ENCODE measurements around the gene DCTN4.
A peak's percentile ranks its signal among the peaks of the same experiment; 100 is the strongest.

The DCTN4 gene

GRCh38 chr5:150731669-150732242 lies 27.1 kb downstream of the DCTN4 start:
- no peak for DNase-seq

GRCh38 chr5:150729859-150730258 lies 29.0 kb downstream of the DCTN4 start:
- no peak for DNase-seq

GRCh38 chr5:150723845-150724244 lies 35.0 kb downstream of the DCTN4 start:
- no peak for DNase-seq

GRCh38 chr5:150710165-150710564 lies 48.7 kb downstream of the DCTN4 start:
- no peak for DNase-seq

GRCh38 chr5:150706776-150707390 lies 51.9 kb downstream of the DCTN4 start:
- no peak for DNase-seq

GRCh38 chr5:150703762-150704161 lies 55.1 kb downstream of the DCTN4 start:
- DNase-seq: no peak

GRCh38 chr5:150700594-150701377 lies 58.0 kb downstream of the DCTN4 start, which contains the start of gene RBM22:
Gene RBM22, minus strand, starts transcription at chr5:150701062. Its CDS starts 77 bp downstream, at chr5:150700985.
- DNase-seq: peak; percentile 94

- no peak for DNase-seq
Measured at GRCh38 chr5:150700246-150700593, 58.6 kb downstream of the DCTN4 start.

GRCh38 chr5:150694612-150695011 lies 64.2 kb downstream of the DCTN4 start:
- no peak for DNase-seq

GRCh38 chr5:150692276-150692675 lies 66.5 kb downstream of the DCTN4 start:
- no peak for DNase-seq

- no peak for DNase-seq
Measured at GRCh38 chr5:150690760-150691159, 68.1 kb downstream of the DCTN4 start.

- DNase-seq: no peak
Measured at GRCh38 chr5:150689120-150689519, 69.7 kb downstream of the DCTN4 start.

GRCh38 chr5:150676578-150676977 lies 82.2 kb downstream of the DCTN4 start:
- no peak for DNase-seq

GRCh38 chr5:150675069-150675468 lies 83.7 kb downstream of the DCTN4 start:
- no peak for DNase-seq

- no peak for DNase-seq
Measured at GRCh38 chr5:150674341-150674821, 84.4 kb downstream of the DCTN4 start.

- DNase-seq: no peak
Measured at GRCh38 chr5:150672884-150673275, 85.9 kb downstream of the DCTN4 start.

- peak; percentile 13 for DNase-seq
Measured at GRCh38 chr5:150672237-150672883, 86.5 kb downstream of the DCTN4 start.

- DNase-seq: peak; percentile 6
Measured at GRCh38 chr5:150671509-150672236, 87.1 kb downstream of the DCTN4 start.

GRCh38 chr5:150670948-150671310 lies 87.9 kb downstream of the DCTN4 start:
- DNase-seq: no peak

- DNase-seq: no peak
Measured at GRCh38 chr5:150670275-150670947, 88.4 kb downstream of the DCTN4 start.

- no peak for DNase-seq
Measured at GRCh38 chr5:150665044-150665443, 93.8 kb downstream of the DCTN4 start.

- no peak for DNase-seq
Measured at GRCh38 chr5:150663936-150664335, 94.9 kb downstream of the DCTN4 start.
